C4-2B (cell line): ENCODE data around the gene LDLRAD3.

Source experiments
- H3K27ac ChIP-seq: fragments of 450-650 bp; 2 replicates; pipeline ENCODE4 v1.5.1; 2017
- ZFX ChIP-seq: fragments of 450-650 bp; IDR thresholded peaks from 2 replicates; pipeline ENCODE4 v1.6.1; 2017
- TF ChIP-seq, protein P1 (sequence below): fragments of 450-650 bp; conservative IDR thresholded peaks from 2 replicates; pipeline ENCODE4 v1.5.1; 2017; ENCODE audit warnings: mild to moderate bottlenecking

The LDLRAD3 gene

DNA sequence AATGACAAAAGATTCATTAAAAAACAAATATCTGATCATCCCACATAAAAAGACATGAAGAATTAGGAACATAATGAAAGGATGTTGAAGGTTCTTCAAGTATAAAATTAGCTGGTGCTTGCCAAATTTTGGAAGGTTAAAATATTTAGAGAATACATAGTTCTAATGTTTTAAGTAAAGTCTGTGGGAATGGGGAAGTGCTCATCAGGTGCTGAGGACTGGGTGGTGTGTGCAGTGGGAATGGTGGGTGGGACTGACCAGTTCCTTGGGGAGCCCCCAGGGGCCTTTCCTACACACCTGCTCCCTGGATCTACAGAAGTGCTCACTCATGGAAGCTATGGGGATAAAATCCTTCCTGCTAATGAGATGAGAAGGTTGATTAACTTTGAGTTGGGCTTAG, 11.8 kb downstream of the LDLRAD3 start:
- H3K27ac ChIP-seq, result no peak overlapping the region
- no peak for TF ChIP-seq ZFX
- TF ChIP-seq, protein P1, sequence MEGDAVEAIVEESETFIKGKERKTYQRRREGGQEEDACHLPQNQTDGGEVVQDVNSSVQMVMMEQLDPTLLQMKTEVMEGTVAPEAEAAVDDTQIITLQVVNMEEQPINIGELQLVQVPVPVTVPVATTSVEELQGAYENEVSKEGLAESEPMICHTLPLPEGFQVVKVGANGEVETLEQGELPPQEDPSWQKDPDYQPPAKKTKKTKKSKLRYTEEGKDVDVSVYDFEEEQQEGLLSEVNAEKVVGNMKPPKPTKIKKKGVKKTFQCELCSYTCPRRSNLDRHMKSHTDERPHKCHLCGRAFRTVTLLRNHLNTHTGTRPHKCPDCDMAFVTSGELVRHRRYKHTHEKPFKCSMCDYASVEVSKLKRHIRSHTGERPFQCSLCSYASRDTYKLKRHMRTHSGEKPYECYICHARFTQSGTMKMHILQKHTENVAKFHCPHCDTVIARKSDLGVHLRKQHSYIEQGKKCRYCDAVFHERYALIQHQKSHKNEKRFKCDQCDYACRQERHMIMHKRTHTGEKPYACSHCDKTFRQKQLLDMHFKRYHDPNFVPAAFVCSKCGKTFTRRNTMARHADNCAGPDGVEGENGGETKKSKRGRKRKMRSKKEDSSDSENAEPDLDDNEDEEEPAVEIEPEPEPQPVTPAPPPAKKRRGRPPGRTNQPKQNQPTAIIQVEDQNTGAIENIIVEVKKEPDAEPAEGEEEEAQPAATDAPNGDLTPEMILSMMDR, result no peak

DNA sequence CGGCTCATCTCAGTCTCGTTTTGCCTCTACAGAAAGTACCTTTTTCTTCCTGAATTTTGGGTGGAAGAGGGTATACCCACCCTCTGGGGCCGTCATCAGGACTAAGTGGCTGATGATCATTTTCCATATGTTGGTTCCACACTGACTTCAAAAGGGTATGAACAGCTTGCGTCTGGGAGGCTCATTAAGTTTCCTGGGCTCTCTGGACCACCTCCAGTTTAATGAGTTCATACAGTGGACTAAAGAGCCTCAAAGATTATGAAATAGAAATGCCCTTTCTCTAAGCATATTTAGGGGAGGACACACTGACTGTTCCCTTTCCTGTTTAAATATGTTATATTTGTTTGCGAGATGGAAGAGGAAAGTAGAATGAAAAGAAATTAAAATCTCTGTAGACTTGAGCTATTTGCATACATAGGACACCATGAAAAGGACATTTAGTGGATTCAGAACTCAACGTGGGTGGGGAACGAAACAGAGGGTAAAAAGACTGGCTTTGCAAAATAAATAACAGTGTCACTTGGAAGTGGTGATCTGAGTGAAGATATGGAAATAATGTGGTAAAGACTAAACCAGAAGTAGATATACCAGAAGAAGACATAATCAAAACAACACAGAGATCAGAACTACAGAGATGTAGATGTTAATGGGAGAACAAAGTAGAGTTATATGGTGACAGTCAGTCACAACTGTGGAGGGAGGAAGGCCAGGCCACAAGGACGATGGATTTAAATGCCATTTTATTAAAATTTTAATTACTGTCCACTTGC, 18.7 kb downstream of the LDLRAD3 start:
- H3K27ac ChIP-seq, result no peak overlapping the region
- TF ChIP-seq ZFX, result no peak
- TF ChIP-seq, protein P1, result no peak

DNA sequence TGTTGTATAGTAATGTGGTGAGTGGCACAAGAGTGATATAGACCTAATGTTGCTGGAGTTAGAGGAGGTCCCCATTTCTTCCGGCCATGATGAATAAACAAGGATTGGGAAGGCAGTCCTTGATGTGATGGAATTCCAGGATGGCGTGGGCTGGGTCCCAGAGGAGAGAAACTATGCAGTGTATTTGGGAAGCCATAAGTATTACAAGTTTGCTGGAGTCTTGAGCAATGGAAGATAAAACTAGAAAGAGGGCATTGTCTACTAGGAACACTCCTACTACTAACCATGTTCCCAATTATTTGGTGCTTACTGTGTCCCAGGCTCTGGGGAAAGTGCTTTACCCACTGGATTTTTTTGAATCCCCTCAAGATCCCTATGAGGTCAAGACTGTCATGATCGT, 20.0 kb downstream of the LDLRAD3 start:
- H3K27ac ChIP-seq, result no peak overlapping the region
- TF ChIP-seq, protein P1, result no peak
- TF ChIP-seq ZFX, result no peak

DNA sequence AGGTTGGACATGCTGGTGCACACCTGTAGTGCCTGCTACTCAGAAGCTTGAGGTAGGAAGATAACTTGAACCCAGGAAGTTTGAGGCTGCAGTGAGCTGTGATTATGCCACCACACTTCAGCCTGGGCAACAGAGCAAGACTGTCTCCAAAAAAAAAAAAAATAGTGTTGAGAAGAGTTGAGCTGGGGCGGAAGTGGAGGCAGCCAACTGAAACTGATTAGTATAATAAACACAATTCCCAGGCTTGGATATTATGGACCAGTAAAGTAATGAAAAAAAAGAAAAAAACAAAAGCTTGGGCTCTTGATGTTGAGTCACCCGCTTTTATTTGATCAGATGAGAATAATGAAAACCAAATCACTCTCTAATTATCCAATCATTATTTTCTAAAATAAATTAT, 21.0 kb downstream of the LDLRAD3 start:
- no peak overlapping the region for H3K27ac ChIP-seq
- TF ChIP-seq, protein P1, result no peak
- TF ChIP-seq ZFX, result no peak

DNA sequence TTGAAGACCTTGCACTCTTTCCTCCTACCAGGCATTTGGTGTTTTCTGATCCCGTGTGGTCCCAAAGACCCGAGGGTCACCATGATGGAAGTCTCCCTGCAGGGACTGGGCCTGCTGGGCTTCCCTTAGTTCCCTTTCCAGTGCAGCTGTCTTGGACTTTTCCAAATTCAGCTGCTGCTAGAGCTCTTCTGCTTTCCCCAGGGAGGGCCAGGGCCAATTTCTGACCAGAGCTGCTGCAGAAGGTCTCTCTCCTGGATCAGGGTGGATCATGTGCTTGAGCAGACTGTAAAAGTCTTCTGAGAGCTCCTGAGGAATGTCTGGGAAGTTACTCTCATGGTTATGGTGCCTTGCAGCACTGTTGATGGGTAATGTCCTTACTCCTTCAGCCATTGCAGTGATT, 23.2 kb downstream of the LDLRAD3 start:
- H3K27ac ChIP-seq, result peak overlapping the region; percentile 13; the same call in 1 of the 2 replicates
- TF ChIP-seq, protein P1, result no peak
- no peak for TF ChIP-seq ZFX

DNA sequence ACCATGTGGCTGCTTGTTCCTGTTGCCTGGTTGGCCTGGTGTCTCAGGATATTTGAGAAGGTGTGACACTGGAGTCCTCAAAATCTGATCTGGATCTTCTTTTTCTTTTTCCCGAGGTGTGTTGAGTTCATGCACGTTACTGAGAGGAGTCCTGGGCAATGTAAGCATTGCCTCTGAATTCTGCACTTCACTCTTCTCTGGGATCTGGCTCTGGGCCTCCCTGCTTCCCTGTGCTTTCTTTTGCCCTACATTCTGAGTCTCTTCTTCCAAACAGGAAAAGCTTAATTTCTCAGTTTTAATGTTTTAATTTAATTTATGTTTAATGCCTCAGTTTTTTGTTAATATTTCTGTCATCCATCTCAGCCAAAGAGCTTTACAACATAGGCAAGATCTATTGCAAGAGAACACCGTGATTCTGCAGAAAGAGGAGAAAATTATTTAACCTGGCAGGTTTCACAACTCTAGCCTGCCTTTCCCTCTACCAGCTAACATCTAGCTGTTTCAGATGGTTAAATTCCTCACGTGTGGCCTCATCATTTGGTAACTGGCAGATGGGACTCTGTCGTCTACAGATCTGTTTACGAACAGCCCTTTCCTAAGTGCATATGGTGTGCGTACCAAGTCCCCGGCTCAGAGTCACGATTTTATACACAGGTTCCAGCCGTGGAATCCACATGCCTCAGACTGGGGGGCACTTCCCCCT, 24.7 kb downstream of the LDLRAD3 start:
- no peak for TF ChIP-seq ZFX
- TF ChIP-seq, protein P1, result no peak
- peak overlapping the region; percentile 97 for H3K27ac ChIP-seq
